Gastrocnemius medialis (tissue), 4 donors: ENCODE results near the gene CCSER2. TPM values are rescaled to one million over a fixed set of nuclear protein-coding genes. Genes with fewer than 3 reads are reported as not detected.

Experiments used
- ATAC-seq, 2 donors: fragments of 150-250 bp; one replicate each; pipeline ENCODE4 v1.9.1; 2016
- DNase-seq, 2 donors: peaks; one replicate each; pipeline ENCODE4 v3.0.0-alpha.2; 2019
- H3K27ac ChIP-seq, 4 donors: fragments of 200-600 bp; sonication (generic); 1 replicate in 1 of 4; 2 replicates in 3 of 4; pipeline ENCODE4 v1.5.1; 2016 to 2018; ENCODE audit warnings: mild to moderate bottlenecking in 2 of 4, moderate library complexity in 1 of 4
- H3K27me3 ChIP-seq, 3 donors: fragments of 200-600 bp; sonication (generic) in 2 of 3; 1 replicate in 1 of 3; 2 replicates in 2 of 3; pipeline versions ENCODE4 v1.5.1 to v1.6.0; 2016 to 2019; ENCODE audit warnings: mild to moderate bottlenecking in 1 of 3, moderate library complexity in 1 of 3
- H3K36me3 ChIP-seq, 2 donors: fragments of 200-600 bp; sonication (generic) in 1 of 2; one replicate each; pipeline ENCODE4 v1.5.1; 2017 to 2018
- H3K4me1 ChIP-seq, 2 donors: fragments of 200-600 bp; sonication (generic) in 1 of 2; one replicate each; pipeline ENCODE4 v1.5.1; 2016 to 2017; ENCODE audit warnings: mild to moderate bottlenecking in 2 of 2
- H3K4me3 ChIP-seq, 4 donors: fragments of 200-600 bp; sonication (generic) in 3 of 4; 1 replicate in 1 of 4; 2 replicates in 3 of 4; pipeline ENCODE4 v1.5.1; 2016 to 2019; ENCODE audit warnings: mild to moderate bottlenecking in 2 of 4
- H3K9me3 ChIP-seq, 3 donors: fragments of 200-600 bp; sonication (generic) in 2 of 3; 1 replicate in 1 of 3; 2 replicates in 2 of 3; pipeline ENCODE4 v1.5.1; 2016 to 2019
- CTCF ChIP-seq, 5 experiments: fragments of 450-650 bp in 3 of 5; fragments of 200-600 bp in 2 of 5; sonication (generic) in 2 of 5; IDR thresholded peaks in 4 of 5; conservative IDR thresholded peaks in 1 of 5; 1 replicate in 4 of 5; 2 replicates in 1 of 5; pipeline ENCODE4 v1.5.1; 2016 to 2019; ENCODE audit warnings: antibody characterized with exemption in 5 of 5, mild to moderate bottlenecking in 3 of 5, moderate library complexity in 3 of 5
- POLR2A ChIP-seq, 2 donors: fragments of 450-650 bp; IDR thresholded peaks; one replicate each; pipeline ENCODE4 v1.6.1; 2017; ENCODE audit warnings: antibody characterized with exemption in 2 of 2, mild to moderate bottlenecking in 2 of 2, moderate library complexity in 2 of 2
- in situ Hi-C, 4 donors: fragments of 200-750 bp; cut with MboI; loops; one replicate each; pipeline versions ENCODE4 v1.15.0 to v1.8.0; 2017; ENCODE audit warnings: low sequenced_read_pairs in 4 of 4
- intact Hi-C: fragments of 100-400 bp; cut with DNase I; formaldehyde crosslinking; loops from one replicate; pipeline ENCODE4 v1.15.1; 2023; ENCODE audit warnings: low total_unique reads
- total RNA-seq, 4 donors: library from RNA; depleted of rRNA; stranded (reverse); fragments of >200 nt; gene quantifications; one replicate each; pipeline versions ENCODE4 v1.1.0 to v1.2.3, GENCODE V29; 2016

CCSER2 gene
- total RNA-seq, 4 donors from 2014 or later: 39.8 to 61.8 (median 49.2) TPM

- no peak for DNase-seq
- in situ Hi-C loops (no loop called here), intact Hi-C loops (no loop called here)
- TF ChIP-seq CTCF (IDR thresholded peaks at IDR 0.05 in 4 of 5, conservative IDR thresholded peaks at IDR 0.05 in 1 of 5) (no peak), POLR2A (IDR thresholded peaks at IDR 0.05) (no peak)
- H3K27me3 ChIP-seq: no peaks in the 10 kb centered on the region
- H3K4me1 ChIP-seq: no peaks in the 10 kb centered on the region
- peaks cover 0 to 16% of the 10 kb centered on the region in 2 donors for H3K36me3 ChIP-seq
- no peaks in the 10 kb centered on the region for H3K9me3 ChIP-seq
- no peak for ATAC-seq
- H3K27ac ChIP-seq: no peak overlapping the region
- no peak overlapping the region for H3K4me3 ChIP-seq
Observed at GRCh38 chr10:84519235-84519634, 190.8 kb downstream of the CCSER2 start.

- Histone ChIP-seq H3K27ac (no peak overlapping the region), H3K36me3 (peaks cover 0 to 3% of the 10 kb centered on the region in 2 donors), H3K27me3 (no peaks in the 10 kb centered on the region), H3K4me3 (no peak overlapping the region), H3K4me1 (no peaks in the 10 kb centered on the region), H3K9me3 (no peaks in the 10 kb centered on the region)
- DNase-seq: no peak
- no peak for ATAC-seq
- no peak for TF ChIP-seq CTCF (IDR thresholded peaks at IDR 0.05 in 4 of 5, conservative IDR thresholded peaks at IDR 0.05 in 1 of 5)
- no peak for TF ChIP-seq POLR2A (IDR thresholded peaks at IDR 0.05)
- intact Hi-C loops (no loop called here), in situ Hi-C loops (no loop called here)
Observed at GRCh38 chr10:84521013-84521412, 192.6 kb downstream of the CCSER2 start.

- in situ Hi-C loops: no loop called here
- no peak for ATAC-seq
Observed at GRCh38 chr10:84521468-84521867, 193.1 kb downstream of the CCSER2 start.

GRCh38 chr10:84522612-84523462 is 194.4 kb downstream of the CCSER2 start:
- Histone ChIP-seq H3K4me3 (no peak overlapping the region), H3K9me3 (no peaks in the 10 kb centered on the region), H3K27ac (no peak overlapping the region), H3K4me1 (no peaks in the 10 kb centered on the region), H3K27me3 (no peaks in the 10 kb centered on the region), H3K36me3 (no peaks in the 10 kb centered on the region)
- DNase-seq (no peak), ATAC-seq (no peak)
- TF ChIP-seq POLR2A (IDR thresholded peaks at IDR 0.05) (no peak), CTCF (IDR thresholded peaks at IDR 0.05 in 4 of 5, conservative IDR thresholded peaks at IDR 0.05 in 1 of 5) (no peak)
- intact Hi-C loops: no loop called here
- in situ Hi-C loops: no loop called here

More at GRCh38 chr10:84521468-84521867, 193.1 kb downstream of the CCSER2 start:
- no peak overlapping the region for H3K27ac ChIP-seq
- H3K9me3 ChIP-seq: no peaks in the 10 kb centered on the region
- no peak for DNase-seq
- H3K4me3 ChIP-seq: no peak overlapping the region
- H3K4me1 ChIP-seq: no peaks in the 10 kb centered on the region
- intact Hi-C loops: no loop called here
- no peaks in the 10 kb centered on the region for H3K27me3 ChIP-seq
- no peaks in the 10 kb centered on the region for H3K36me3 ChIP-seq
- TF ChIP-seq CTCF (IDR thresholded peaks at IDR 0.05 in 4 of 5, conservative IDR thresholded peaks at IDR 0.05 in 1 of 5): no peak
- no peak for TF ChIP-seq POLR2A (IDR thresholded peaks at IDR 0.05)
